ENCODE data around the gene TOPORS. TPM values are rescaled to one million over a fixed set of nuclear protein-coding genes. Genes with fewer than 3 reads are reported as not detected.
"Not testable (repeated sequence)": the region's sequence is repeated elsewhere in the genome, so short reads cannot be mapped to it uniquely, and the experiment has no call there.

The TOPORS gene
- total and polyA plus RNA-seq, 5 donors from 2014 or later = 26.9 to 29.8 (median 28.9) TPM

DNA sequence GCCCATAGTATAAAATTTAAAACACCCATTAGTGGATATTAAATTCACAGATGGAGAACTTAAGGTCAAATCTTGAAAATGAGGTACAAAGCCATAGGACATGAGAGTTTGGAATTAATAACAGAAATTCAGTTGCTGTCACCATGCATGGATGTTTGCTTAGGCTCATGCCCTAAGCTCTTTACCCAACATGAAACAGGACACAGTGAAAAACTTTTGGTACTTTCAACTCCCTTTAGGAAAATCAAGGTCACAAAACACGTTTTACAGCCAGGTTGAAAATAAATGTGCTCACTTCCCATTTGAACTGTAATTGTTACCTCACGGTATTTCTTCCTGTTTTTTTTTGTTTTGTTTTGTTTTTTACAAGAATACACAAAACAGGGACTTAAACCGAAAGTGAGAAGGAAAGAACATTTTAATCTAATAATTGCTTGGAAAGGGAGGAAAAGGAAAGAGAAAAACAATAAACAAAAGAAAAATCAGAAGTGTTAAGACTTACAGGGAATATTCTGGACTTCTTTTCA is 6.1 kb upstream of the TOPORS start:
- peak overlapping the region in 1 of 3 donors; percentile 82 for H3K27ac Mint-ChIP-seq
- Histone ChIP-seq H3K4me3 (ENCODE audit: low read depth, low read length) (no peak overlapping the region), H3K36me3 (ENCODE audit: control insufficient read depth, insufficient read depth, low read length) (no peaks in the 10 kb centered on the region), H3K9me3 (ENCODE audit: control insufficient read depth in 2 of 2, low read length in 2 of 2) (no peaks in the 10 kb centered on the region), H3K27ac (ENCODE audit: insufficient read depth, low read length, poor library complexity, severe bottlenecking) (no peak overlapping the region), H3K4me1 (ENCODE audit: control insufficient read depth, insufficient read depth, low read length, poor library complexity, severe bottlenecking) (peaks cover 3% of the 10 kb centered on the region), H3K27me3 (ENCODE audit: control insufficient read depth, insufficient read depth, low read length) (no peaks in the 10 kb centered on the region)
- H3K4me1 Mint-ChIP-seq = peaks cover 31 to 56% (median 42%) of the 10 kb centered on the region in 4 donors
- DNase-seq (no peak), ATAC-seq (ENCODE audit: low read depth in 2 of 2) (no peak)
- peaks cover 0 to 4% (median 0%) of the 10 kb centered on the region in 7 donors for H3K9me3 Mint-ChIP-seq
- peaks cover 19% of the 10 kb centered on the region for H3K36me3 Mint-ChIP-seq
- no peak overlapping the region for H3K4me3 Mint-ChIP-seq
- H3K27me3 Mint-ChIP-seq = peaks cover 4% of the 10 kb centered on the region

DNA sequence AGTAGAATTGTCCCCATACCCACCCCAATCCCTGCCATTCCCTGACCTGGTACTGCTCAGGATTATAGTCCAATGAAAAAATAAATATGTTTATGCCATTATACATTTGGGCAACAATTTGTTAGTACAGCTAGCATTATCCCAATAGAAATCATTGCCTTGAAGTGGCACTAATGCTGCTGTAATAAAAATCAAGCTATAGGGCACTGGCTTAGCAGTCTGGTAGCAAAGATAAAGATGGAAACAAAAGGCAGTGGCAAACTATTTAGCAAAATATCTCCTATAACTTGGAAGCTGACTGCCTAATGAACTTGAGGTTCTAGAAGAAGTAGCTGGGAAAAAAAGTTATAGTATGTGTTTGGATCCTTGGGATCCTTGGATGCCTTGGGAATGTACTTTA is 2.2 kb upstream of the TOPORS start:
- no peaks in the 10 kb centered on the region for H3K9me3 Mint-ChIP-seq
- H3K4me1 Mint-ChIP-seq = peaks cover 26 to 62% (median 47%) of the 10 kb centered on the region in 4 donors

DNA sequence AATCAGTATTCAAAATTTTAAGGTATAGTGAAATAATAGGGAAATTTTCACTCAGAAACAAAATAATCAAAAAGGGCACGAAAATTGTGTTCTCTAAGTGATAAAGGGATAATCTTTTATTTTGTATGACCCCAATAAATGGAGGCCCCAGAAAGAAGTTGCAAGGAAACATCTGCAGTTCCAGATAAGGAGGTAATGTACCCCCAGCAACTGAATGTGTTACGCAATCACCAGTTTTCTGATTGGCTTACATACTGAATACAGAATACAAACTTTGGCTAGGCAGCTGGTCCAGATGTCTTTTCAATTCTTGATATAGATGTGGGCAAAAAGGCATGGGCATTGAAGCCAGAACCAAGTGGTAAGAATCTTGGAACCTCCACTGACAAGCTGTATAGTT is 1.7 kb upstream of the TOPORS start:
- Mint-ChIP-seq H3K36me3 (peaks cover 10% of the 10 kb centered on the region), H3K4me3 (peak overlapping the region; percentile 29 to 65 (median 35)), H3K27me3 (no peaks in the 10 kb centered on the region), H3K4me1 (peaks cover 21 to 62% (median 45%) of the 10 kb centered on the region in 4 donors), H3K27ac (no peak overlapping the region), H3K9me3 (no peaks in the 10 kb centered on the region)
- H3K36me3 ChIP-seq (ENCODE audit: control insufficient read depth, insufficient read depth, low read length) = no peaks in the 10 kb centered on the region
- ATAC-seq (ENCODE audit: low read depth in 2 of 2) (no peak), DNase-seq (no peak)
- no peaks in the 10 kb centered on the region for H3K9me3 ChIP-seq (ENCODE audit: control insufficient read depth in 2 of 2, low read length in 2 of 2)
- no peaks in the 10 kb centered on the region for H3K27me3 ChIP-seq (ENCODE audit: control insufficient read depth, insufficient read depth, low read length)
- H3K27ac ChIP-seq (ENCODE audit: insufficient read depth, low read length, poor library complexity, severe bottlenecking) = no peak overlapping the region
- H3K4me1 ChIP-seq (ENCODE audit: control insufficient read depth, insufficient read depth, low read length, poor library complexity, severe bottlenecking) = peaks cover 31% of the 10 kb centered on the region
- H3K4me3 ChIP-seq (ENCODE audit: low read depth, low read length) = no peak overlapping the region

More for the DNA sequence above, 2.2 kb upstream of the TOPORS start:
- peaks cover 15% of the 10 kb centered on the region for H3K36me3 Mint-ChIP-seq
- H3K36me3 ChIP-seq (ENCODE audit: control insufficient read depth, insufficient read depth, low read length) = no peaks in the 10 kb centered on the region
- DNase-seq = no peak
- H3K9me3 ChIP-seq (ENCODE audit: control insufficient read depth in 2 of 2, low read length in 2 of 2) = no peaks in the 10 kb centered on the region
- H3K27me3 Mint-ChIP-seq = no peaks in the 10 kb centered on the region
- no peaks in the 10 kb centered on the region for H3K27me3 ChIP-seq (ENCODE audit: control insufficient read depth, insufficient read depth, low read length)
- no peak for ATAC-seq (ENCODE audit: low read depth in 2 of 2)
- H3K4me1 ChIP-seq (ENCODE audit: control insufficient read depth, insufficient read depth, low read length, poor library complexity, severe bottlenecking) = peaks cover 26% of the 10 kb centered on the region
- no peak overlapping the region for H3K27ac ChIP-seq (ENCODE audit: insufficient read depth, low read length, poor library complexity, severe bottlenecking)
- H3K4me3 ChIP-seq (ENCODE audit: low read depth, low read length) = no peak overlapping the region
- no peak overlapping the region for H3K4me3 Mint-ChIP-seq
- peak overlapping the region in 1 of 3 donors; percentile 18 for H3K27ac Mint-ChIP-seq

DNA sequence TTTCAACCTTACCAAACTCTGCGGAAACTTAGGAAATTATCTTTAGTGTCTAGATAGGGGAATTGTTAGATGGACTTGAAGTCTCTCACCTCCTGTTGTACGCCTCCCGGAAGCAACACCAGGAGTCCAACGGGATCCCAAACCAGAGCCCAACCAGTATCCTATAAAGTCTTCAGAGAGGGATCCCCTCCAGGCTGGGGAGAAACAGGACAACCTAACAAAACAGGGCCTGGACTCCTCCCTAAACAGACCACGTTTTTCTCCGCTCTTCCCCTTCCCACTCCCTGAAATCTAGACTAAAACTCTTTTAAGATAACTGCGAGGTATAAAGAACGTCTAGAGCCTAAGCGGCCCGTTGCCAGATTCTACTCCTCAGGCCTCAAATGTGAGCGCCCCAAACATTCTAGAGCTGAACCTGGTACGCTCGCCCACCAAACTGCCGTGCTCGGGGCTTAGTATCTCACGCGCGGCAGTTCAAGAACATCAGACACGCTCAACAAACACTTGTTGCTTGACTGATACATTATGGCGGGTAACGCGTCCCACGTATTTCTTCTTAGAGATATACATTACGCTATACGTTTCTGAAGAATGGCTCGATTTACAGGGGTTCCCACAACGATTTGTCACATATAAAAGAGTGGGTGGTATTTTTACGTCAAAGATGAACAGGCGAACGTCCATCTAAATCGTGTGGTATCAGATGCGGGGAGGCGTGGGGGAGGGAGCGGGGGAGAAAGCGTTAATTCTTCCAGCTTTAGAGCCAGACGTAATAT is 922 bp downstream of the TOPORS start:
- H3K9me3 ChIP-seq (ENCODE audit: control insufficient read depth in 2 of 2, low read length in 2 of 2) = no peaks in the 10 kb centered on the region
- H3K27me3 ChIP-seq (ENCODE audit: control insufficient read depth, insufficient read depth, low read length) = no peaks in the 10 kb centered on the region
- H3K36me3 Mint-ChIP-seq = peaks cover 14% of the 10 kb centered on the region
- H3K9me3 Mint-ChIP-seq = no peaks in the 10 kb centered on the region
- peak overlapping the region; percentile 95 for H3K27ac ChIP-seq (ENCODE audit: insufficient read depth, low read length, poor library complexity, severe bottlenecking)
- DNase-seq (peak; percentile 31 to 64 (median 63)), ATAC-seq (ENCODE audit: low read depth in 2 of 2) (peak in 1 of 2 donors; percentile 13)
- peaks cover 24 to 75% (median 53%) of the 10 kb centered on the region in 4 donors for H3K4me1 Mint-ChIP-seq
- no peaks in the 10 kb centered on the region for H3K36me3 ChIP-seq (ENCODE audit: control insufficient read depth, insufficient read depth, low read length)
- H3K27ac Mint-ChIP-seq = peak overlapping the region; percentile 98 to 100 (median 99)
- H3K4me1 ChIP-seq (ENCODE audit: control insufficient read depth, insufficient read depth, low read length, poor library complexity, severe bottlenecking) = peaks cover 32% of the 10 kb centered on the region
- peak overlapping the region; percentile 97 for H3K4me3 ChIP-seq (ENCODE audit: low read depth, low read length)
- no peaks in the 10 kb centered on the region for H3K27me3 Mint-ChIP-seq
- peak overlapping the region; percentile 92 to 99 (median 94) for H3K4me3 Mint-ChIP-seq

DNA sequence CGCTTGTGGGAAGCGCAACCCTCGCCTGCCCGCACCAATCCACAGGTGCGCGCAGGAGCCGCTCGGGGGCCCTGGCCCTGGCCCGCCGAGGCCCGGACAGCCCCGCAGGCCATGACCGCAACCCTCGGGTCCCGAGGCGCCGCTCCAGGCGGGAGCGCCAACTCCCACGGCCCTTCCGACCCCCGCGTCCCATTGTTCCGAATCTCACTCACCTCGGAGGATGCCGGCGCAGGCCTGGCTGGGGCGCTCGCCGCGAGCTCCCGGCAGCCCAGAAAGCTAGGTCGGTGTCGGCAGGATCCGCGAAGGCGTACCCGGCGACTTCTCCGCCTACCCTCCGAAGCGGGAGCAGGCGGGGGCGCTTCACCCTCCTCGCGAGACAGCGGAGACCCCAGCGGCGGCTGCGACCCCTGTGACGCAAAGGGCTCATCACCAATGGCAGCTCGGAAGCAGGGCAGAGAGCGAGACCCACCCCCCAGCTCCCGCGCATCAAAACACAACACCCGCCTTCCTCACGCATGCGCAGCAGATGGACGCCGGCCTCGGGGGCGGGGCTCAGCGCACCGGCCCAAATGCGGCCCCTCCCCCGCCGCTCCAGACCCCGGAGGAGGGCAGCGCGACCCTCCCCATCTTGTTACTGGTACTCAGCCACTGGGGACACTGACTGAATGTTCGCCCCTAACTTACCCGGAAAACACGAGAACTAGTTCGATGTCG is 1.7 kb downstream of the TOPORS start:
- H3K4me1 Mint-ChIP-seq = peaks cover 16 to 75% (median 51%) of the 10 kb centered on the region in 4 donors
- peak overlapping the region; percentile 92 to 99 (median 94) for H3K4me3 Mint-ChIP-seq
- DNase-seq = peak; percentile 95 to 98 (median 96)
- no peaks in the 10 kb centered on the region for H3K27me3 Mint-ChIP-seq
- Histone ChIP-seq H3K4me1 (ENCODE audit: control insufficient read depth, insufficient read depth, low read length, poor library complexity, severe bottlenecking) (peaks cover 32% of the 10 kb centered on the region), H3K27me3 (ENCODE audit: control insufficient read depth, insufficient read depth, low read length) (no peaks in the 10 kb centered on the region), H3K27ac (ENCODE audit: insufficient read depth, low read length, poor library complexity, severe bottlenecking) (peak overlapping the region; percentile 95), H3K9me3 (ENCODE audit: control insufficient read depth in 2 of 2, low read length in 2 of 2) (no peaks in the 10 kb centered on the region), H3K36me3 (ENCODE audit: control insufficient read depth, insufficient read depth, low read length) (no peaks in the 10 kb centered on the region), H3K4me3 (ENCODE audit: low read depth, low read length) (peak overlapping the region; percentile 99)
- peak overlapping the region; percentile 98 to 100 (median 99) for H3K27ac Mint-ChIP-seq
- peaks cover 9% of the 10 kb centered on the region for H3K36me3 Mint-ChIP-seq
- no peaks in the 10 kb centered on the region for H3K9me3 Mint-ChIP-seq
- peak; percentile 82 to 83 for ATAC-seq (ENCODE audit: low read depth in 2 of 2)

DNA sequence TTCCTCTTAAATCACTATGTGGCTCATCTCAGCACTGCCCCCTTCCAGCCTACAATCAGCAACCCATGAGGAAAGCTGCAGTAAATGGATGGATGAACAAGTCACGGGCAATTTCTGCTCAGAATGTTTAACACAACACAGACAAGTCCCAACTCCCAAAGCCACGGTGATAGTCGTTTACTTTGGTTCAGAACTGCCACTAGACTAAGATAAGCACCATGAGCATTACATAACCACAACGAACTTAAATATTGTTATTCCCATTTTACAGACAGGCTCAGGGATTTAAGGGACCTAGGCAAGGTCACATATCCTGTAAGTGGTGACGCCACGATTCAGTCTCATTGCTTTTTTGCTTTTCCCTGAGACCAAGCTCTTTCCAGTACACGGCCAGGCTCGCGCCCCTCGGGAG is 2.2 kb downstream of the TOPORS start:
- Histone ChIP-seq H3K36me3 (ENCODE audit: control insufficient read depth, insufficient read depth, low read length) (no peaks in the 10 kb centered on the region), H3K27ac (ENCODE audit: insufficient read depth, low read length, poor library complexity, severe bottlenecking) (peak overlapping the region; percentile 95), H3K4me3 (ENCODE audit: low read depth, low read length) (peak overlapping the region; percentile 99), H3K9me3 (ENCODE audit: control insufficient read depth in 2 of 2, low read length in 2 of 2) (no peaks in the 10 kb centered on the region), H3K27me3 (ENCODE audit: control insufficient read depth, insufficient read depth, low read length) (no peaks in the 10 kb centered on the region), H3K4me1 (ENCODE audit: control insufficient read depth, insufficient read depth, low read length, poor library complexity, severe bottlenecking) (peaks cover 32% of the 10 kb centered on the region)
- H3K9me3 Mint-ChIP-seq = no peaks in the 10 kb centered on the region
- DNase-seq (no peak), ATAC-seq (ENCODE audit: low read depth in 2 of 2) (no peak)
- H3K27ac Mint-ChIP-seq = peak overlapping the region in 2 of 3 donors; percentile 92 to 99
- peak overlapping the region; percentile 92 to 99 (median 94) for H3K4me3 Mint-ChIP-seq
- H3K27me3 Mint-ChIP-seq = no peaks in the 10 kb centered on the region
- H3K36me3 Mint-ChIP-seq = peaks cover 9% of the 10 kb centered on the region
- peaks cover 14 to 76% (median 52%) of the 10 kb centered on the region in 4 donors for H3K4me1 Mint-ChIP-seq

DNA sequence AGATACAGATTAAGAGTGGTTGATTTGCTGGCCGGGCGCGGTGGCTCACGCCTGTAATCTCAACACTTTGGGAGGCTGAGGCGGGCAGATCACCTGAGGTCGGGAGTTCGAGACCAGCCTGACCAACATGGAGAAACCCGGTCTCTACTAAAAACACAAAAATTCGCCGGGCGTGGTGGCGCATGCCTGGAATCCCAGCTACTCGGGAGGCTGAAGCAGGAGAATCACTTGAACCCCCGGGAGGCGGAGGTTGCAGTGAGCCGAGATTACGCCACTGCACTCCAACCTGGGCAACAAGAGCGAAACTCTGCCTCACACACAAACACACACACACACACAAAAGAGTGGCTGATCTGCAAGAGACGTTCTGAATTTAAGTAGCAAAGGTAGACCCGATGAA is 4.2 kb downstream of the TOPORS start:
- ATAC-seq (ENCODE audit: low read depth in 2 of 2); H3K9me3 Mint-ChIP-seq; H3K27me3 Mint-ChIP-seq; H3K36me3 ChIP-seq (ENCODE audit: control insufficient read depth, insufficient read depth, low read length); H3K4me3 ChIP-seq (ENCODE audit: low read depth, low read length); H3K27me3 ChIP-seq (ENCODE audit: control insufficient read depth, insufficient read depth, low read length); DNase-seq; H3K9me3 ChIP-seq (ENCODE audit: control insufficient read depth in 2 of 2, low read length in 2 of 2); H3K27ac ChIP-seq (ENCODE audit: insufficient read depth, low read length, poor library complexity, severe bottlenecking): not testable (repeated sequence)
- peaks cover 16% of the 10 kb centered on the region for H3K36me3 Mint-ChIP-seq
- peaks cover 24 to 71% (median 50%) of the 10 kb centered on the region in 4 donors for H3K4me1 Mint-ChIP-seq
- H3K4me1 ChIP-seq (ENCODE audit: control insufficient read depth, insufficient read depth, low read length, poor library complexity, severe bottlenecking) = peaks cover 31% of the 10 kb centered on the region
- H3K27ac Mint-ChIP-seq = peak overlapping the region in 1 of 3 donors; percentile 65
- peak overlapping the region; percentile 61 to 99 (median 92) for H3K4me3 Mint-ChIP-seq

Data from CD4-positive, CD25-positive, alpha-beta regulatory T cell (primary cell).